Measurements from ENCODE around the gene TCL1A.
"Not testable (repeated sequence)": the region's sequence is repeated elsewhere in the genome, so short reads cannot be mapped to it uniquely, and the experiment has no call there.

TCL1A gene, protein sequence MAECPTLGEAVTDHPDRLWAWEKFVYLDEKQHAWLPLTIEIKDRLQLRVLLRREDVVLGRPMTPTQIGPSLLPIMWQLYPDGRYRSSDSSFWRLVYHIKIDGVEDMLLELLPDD
- long read RNA-seq = 0 reads

DNA sequence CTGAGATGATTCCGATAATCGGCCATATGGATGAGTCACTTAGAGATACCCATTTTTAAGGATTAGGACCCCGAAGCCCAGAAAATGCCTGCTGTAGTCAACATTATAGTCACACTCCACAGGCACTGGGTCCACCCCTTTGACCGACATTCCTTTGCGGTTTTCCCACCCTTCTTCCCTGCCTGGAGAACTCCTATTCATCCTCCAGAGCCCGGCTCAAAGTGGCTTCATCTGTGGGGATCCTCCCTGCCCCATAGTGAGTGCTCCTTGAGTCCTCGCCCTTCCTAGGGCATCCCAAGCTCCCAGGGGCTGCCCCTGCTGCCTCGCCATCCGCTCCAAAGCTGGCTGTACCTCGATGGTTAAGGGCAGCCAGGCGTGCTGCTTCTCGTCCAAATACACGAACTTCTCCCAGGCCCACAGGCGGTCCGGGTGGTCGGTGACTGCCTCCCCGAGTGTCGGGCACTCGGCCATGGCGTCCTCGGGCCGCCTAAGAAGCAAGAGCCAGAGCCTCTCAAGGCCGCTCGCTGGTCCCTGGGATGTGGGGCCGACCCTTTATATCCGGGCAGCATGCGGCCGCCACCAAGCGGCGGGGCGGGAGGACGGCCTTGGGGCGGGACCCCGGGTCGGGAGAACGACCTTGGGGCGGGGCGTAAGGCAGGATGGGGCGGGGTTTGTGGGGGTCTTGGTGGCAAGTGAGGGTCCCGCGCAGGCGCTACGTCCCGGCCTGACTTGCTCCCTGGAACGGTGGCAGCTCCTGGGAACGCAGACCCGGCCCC lies at the start of gene TCL1A:
TSS of gene TCL1A (minus strand) at position 530 of the 776 bp plus-strand sequence. CDS start at position 471, 59 bp downstream.
- no peak within 1 kb of the TSS for H3K27ac ChIP-seq (replicated peaks)
- H3K27me3 ChIP-seq (ENCODE audit: insufficient read depth, poor library complexity, severe bottlenecking) = peaks cover 7% of the 10 kb centered on the region
- TF ChIP-seq, protein P1, sequence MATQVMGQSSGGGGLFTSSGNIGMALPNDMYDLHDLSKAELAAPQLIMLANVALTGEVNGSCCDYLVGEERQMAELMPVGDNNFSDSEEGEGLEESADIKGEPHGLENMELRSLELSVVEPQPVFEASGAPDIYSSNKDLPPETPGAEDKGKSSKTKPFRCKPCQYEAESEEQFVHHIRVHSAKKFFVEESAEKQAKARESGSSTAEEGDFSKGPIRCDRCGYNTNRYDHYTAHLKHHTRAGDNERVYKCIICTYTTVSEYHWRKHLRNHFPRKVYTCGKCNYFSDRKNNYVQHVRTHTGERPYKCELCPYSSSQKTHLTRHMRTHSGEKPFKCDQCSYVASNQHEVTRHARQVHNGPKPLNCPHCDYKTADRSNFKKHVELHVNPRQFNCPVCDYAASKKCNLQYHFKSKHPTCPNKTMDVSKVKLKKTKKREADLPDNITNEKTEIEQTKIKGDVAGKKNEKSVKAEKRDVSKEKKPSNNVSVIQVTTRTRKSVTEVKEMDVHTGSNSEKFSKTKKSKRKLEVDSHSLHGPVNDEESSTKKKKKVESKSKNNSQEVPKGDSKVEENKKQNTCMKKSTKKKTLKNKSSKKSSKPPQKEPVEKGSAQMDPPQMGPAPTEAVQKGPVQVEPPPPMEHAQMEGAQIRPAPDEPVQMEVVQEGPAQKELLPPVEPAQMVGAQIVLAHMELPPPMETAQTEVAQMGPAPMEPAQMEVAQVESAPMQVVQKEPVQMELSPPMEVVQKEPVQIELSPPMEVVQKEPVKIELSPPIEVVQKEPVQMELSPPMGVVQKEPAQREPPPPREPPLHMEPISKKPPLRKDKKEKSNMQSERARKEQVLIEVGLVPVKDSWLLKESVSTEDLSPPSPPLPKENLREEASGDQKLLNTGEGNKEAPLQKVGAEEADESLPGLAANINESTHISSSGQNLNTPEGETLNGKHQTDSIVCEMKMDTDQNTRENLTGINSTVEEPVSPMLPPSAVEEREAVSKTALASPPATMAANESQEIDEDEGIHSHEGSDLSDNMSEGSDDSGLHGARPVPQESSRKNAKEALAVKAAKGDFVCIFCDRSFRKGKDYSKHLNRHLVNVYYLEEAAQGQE (IDR thresholded peaks at IDR 0.05; ENCODE audit: insufficient replicate concordance, low read depth) = no peak
- TF ChIP-seq SPI1 (IDR thresholded peaks at IDR 0.05; ENCODE audit: borderline replicate concordance, low read depth) (no peak), POLR2AphosphoS5 (IDR thresholded peaks at IDR 0.05; ENCODE audit: low read depth) (no peak)
- no peak within 1 kb of the TSS for H3K4me3 ChIP-seq (replicated peaks; ENCODE audit: insufficient read depth, low read length)
- DNase-seq (ENCODE audit: low read depth in 1 of 2, low spot score in 1 of 2) = no peak

DNA sequence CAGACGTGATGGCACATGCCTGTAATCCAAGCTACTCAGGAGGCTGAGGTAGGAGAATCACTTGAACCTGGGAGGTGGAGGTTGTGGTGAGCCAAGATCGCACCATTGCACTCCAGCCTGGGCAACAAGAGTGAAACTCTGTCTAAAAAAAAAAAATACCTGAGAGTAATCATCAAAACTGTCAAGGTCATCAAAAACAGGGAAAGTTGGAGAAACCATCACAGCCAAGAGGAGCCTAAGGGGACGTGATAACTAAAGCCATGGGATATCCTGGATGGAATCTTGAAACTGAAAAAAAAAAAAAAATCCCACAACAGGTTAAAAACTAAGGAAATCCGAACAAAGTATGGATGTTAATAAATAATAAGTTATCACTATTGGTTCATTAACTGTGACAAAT lies 49.1 kb upstream of the TCL1A start:
- H3K4me3 ChIP-seq (replicated peaks; ENCODE audit: insufficient read depth, low read length); DNase-seq (ENCODE audit: low read depth in 1 of 2, low spot score in 1 of 2); H3K27me3 ChIP-seq (ENCODE audit: insufficient read depth, poor library complexity, severe bottlenecking); H3K27ac ChIP-seq (replicated peaks): not testable (repeated sequence)

DNA sequence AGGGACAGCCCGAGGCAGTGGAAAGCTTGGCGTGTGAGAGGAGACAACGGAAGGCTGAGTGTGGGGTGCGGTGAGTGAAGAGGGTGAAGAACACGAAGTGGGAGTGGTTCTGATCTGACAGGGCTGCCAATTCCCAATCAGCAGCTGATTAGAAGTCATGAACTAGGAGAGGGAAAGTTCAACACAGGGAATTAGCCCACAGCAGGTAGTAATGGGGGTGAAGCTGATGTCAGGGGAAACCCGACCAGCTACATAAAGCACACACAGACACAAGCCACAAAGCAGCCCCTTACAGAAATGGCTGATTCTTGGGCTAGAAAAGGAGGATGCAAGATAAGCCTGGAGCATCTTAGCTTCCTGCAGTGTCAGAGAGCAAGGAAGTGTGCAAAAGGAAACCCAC lies 47.5 kb upstream of the TCL1A start:
- Histone ChIP-seq H3K27ac (replicated peaks) (no peak overlapping the region), H3K27me3 (ENCODE audit: insufficient read depth, poor library complexity, severe bottlenecking) (no peaks in the 10 kb centered on the region), H3K4me3 (replicated peaks; ENCODE audit: insufficient read depth, low read length) (no peak overlapping the region)
- DNase-seq (ENCODE audit: low read depth in 1 of 2, low spot score in 1 of 2) = no peak
- TF ChIP-seq, protein P2, sequence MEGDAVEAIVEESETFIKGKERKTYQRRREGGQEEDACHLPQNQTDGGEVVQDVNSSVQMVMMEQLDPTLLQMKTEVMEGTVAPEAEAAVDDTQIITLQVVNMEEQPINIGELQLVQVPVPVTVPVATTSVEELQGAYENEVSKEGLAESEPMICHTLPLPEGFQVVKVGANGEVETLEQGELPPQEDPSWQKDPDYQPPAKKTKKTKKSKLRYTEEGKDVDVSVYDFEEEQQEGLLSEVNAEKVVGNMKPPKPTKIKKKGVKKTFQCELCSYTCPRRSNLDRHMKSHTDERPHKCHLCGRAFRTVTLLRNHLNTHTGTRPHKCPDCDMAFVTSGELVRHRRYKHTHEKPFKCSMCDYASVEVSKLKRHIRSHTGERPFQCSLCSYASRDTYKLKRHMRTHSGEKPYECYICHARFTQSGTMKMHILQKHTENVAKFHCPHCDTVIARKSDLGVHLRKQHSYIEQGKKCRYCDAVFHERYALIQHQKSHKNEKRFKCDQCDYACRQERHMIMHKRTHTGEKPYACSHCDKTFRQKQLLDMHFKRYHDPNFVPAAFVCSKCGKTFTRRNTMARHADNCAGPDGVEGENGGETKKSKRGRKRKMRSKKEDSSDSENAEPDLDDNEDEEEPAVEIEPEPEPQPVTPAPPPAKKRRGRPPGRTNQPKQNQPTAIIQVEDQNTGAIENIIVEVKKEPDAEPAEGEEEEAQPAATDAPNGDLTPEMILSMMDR (IDR thresholded peaks at IDR 0.05; ENCODE audit: insufficient read depth, low read length) = no peak
- TF ChIP-seq POLR2AphosphoS5 (IDR thresholded peaks at IDR 0.05; ENCODE audit: low read depth) (no peak), GABPA (IDR thresholded peaks at IDR 0.05; ENCODE audit: low read depth) (no peak), SPI1 (IDR thresholded peaks at IDR 0.05; ENCODE audit: borderline replicate concordance, low read depth) (no peak)
- TF ChIP-seq, protein P1 (IDR thresholded peaks at IDR 0.05; ENCODE audit: insufficient replicate concordance, low read depth) = no peak

DNA sequence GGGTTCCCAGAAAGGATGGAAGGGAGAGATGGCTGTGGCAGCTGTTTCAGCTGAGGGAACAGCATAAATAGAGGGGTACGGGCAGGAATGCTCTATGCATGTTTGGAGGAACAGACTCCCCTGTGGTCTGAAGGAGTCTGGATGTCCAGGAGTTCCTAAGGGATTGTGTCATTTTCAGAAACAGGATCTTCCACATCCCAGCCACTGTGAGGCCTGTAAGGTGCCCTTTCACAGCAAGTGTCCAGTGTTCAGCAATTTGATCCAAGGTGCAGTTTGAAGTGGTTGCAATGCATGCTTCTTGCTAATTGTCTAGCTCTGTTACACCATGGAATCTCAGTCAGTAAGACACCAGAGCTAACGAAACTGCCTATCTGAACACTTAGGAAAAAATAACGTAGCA lies 46.7 kb upstream of the TCL1A start:
- TF ChIP-seq, protein P1 (IDR thresholded peaks at IDR 0.05; ENCODE audit: insufficient replicate concordance, low read depth) = no peak
- no peak for TF ChIP-seq POLR2AphosphoS5 (IDR thresholded peaks at IDR 0.05; ENCODE audit: low read depth)
- TF ChIP-seq, protein P2 (IDR thresholded peaks at IDR 0.05; ENCODE audit: insufficient read depth, low read length) = no peak
- TF ChIP-seq GABPA (IDR thresholded peaks at IDR 0.05; ENCODE audit: low read depth) = no peak
- TF ChIP-seq SPI1 (IDR thresholded peaks at IDR 0.05; ENCODE audit: borderline replicate concordance, low read depth) = no peak
- H3K4me3 ChIP-seq (replicated peaks; ENCODE audit: insufficient read depth, low read length) = no peak overlapping the region
- no peaks in the 10 kb centered on the region for H3K27me3 ChIP-seq (ENCODE audit: insufficient read depth, poor library complexity, severe bottlenecking)
- DNase-seq (ENCODE audit: low read depth in 1 of 2, low spot score in 1 of 2) = no peak
- no peak overlapping the region for H3K27ac ChIP-seq (replicated peaks)
